Esophagus muscularis mucosa (tissue), 4 donors: ENCODE data around the gene P4HB. TPM values are rescaled to one million over a fixed set of nuclear protein-coding genes. Genes with fewer than 3 reads are reported as not detected.

Source experiments
- DNase-seq: peaks from one replicate; pipeline ENCODE4 v3.0.0-alpha.2; 2017; ENCODE audit errors: extremely low spot score
- H3K27ac ChIP-seq, 4 donors: fragments of 200-600 bp; sonication (generic); replicated peaks in 1 of 4; 1 replicate in 3 of 4; 2 replicates in 1 of 4; pipeline ENCODE4 v1.5.1; 2016 to 2019; ENCODE audit warnings: mild to moderate bottlenecking in 1 of 4
- H3K27me3 ChIP-seq, 4 donors: fragments of 200-600 bp; sonication (generic); one replicate each; pipeline versions ENCODE4 v1.5.1 to v1.6.0; 2016 to 2019
- H3K36me3 ChIP-seq, 4 donors: fragments of 200-600 bp; sonication (generic); one replicate each; pipeline ENCODE4 v1.5.1; 2016 to 2019
- H3K4me1 ChIP-seq, 4 donors: fragments of 200-600 bp; sonication (generic); one replicate each; pipeline ENCODE4 v1.5.1; 2016 to 2019
- H3K4me3 ChIP-seq, 4 donors: fragments of 200-600 bp; sonication (generic); 1 replicate in 2 of 4; 2 replicates in 2 of 4; pipeline ENCODE4 v1.5.1; 2016 to 2019; ENCODE audit warnings: mild to moderate bottlenecking in 4 of 4, moderate library complexity in 1 of 4
- H3K9me3 ChIP-seq, 4 donors: fragments of 200-600 bp; sonication (generic); 1 replicate in 3 of 4; 2 replicates in 1 of 4; pipeline ENCODE4 v1.5.1; 2016 to 2019
- CTCF ChIP-seq, 3 experiments: fragments of 200-600 bp in 2 of 3; fragments of 450-650 bp in 1 of 3; sonication (generic) in 2 of 3; IDR thresholded peaks; one replicate each; pipeline ENCODE4 v1.5.1; 2017 to 2019; ENCODE audit warnings: antibody characterized with exemption in 3 of 3, mild to moderate bottlenecking in 2 of 3, moderate library complexity in 1 of 3
- EP300 ChIP-seq: sonication (generic); formaldehyde crosslinking; IDR thresholded peaks from one replicate; pipeline ENCODE4 v1.6.1; 2017; ENCODE audit warnings: antibody characterized with exemption
- POLR2A ChIP-seq: fragments of 450-650 bp; IDR thresholded peaks from one replicate; pipeline ENCODE4 v1.6.1; 2017; ENCODE audit warnings: antibody characterized with exemption, moderate library complexity, mild to moderate bottlenecking, low read depth
- POLR2AphosphoS5 ChIP-seq, 2 donors: sonication (generic); formaldehyde crosslinking; IDR thresholded peaks; one replicate each; pipeline ENCODE4 v1.6.1; 2017; ENCODE audit warnings: antibody characterized with exemption in 2 of 2
- WGBS: methylation state at CpG from one replicate; pipeline ENCODE4 v1.1.5; 2018; 5-methylcytosine and 5-hydroxymethylcytosine counted together
- intact Hi-C: fragments of 100-400 bp; cut with DNase I; formaldehyde crosslinking; loops from one replicate; pipeline ENCODE4 v1.15.1; 2023
- total RNA-seq, 4 donors: library from RNA; depleted of rRNA; stranded (reverse); fragments of >200 nt; gene quantifications; one replicate each; pipeline versions ENCODE4 v1.1.0 to v1.2.1, GENCODE V29; 2016

P4HB gene
- total RNA-seq, 4 donors from 2014 or later: 269 to 334 (median 313) TPM

- WGBS: 88% methylated on average over 9 of the region's 21 CpGs
- H3K4me1 ChIP-seq: peaks cover 8 to 18% (median 16%) of the 10 kb centered on the region in 4 donors
- DNase-seq: no peak
- peak overlapping the region; percentile 46 to 57 (median 48) for H3K4me3 ChIP-seq
- intact Hi-C loops: no loop called here
- peaks cover 32 to 72% (median 59%) of the 10 kb centered on the region in 4 donors for H3K36me3 ChIP-seq
- peaks cover 0 to 25% (median 8%) of the 10 kb centered on the region in 4 donors for H3K27me3 ChIP-seq
- H3K9me3 ChIP-seq: no peaks in the 10 kb centered on the region
- H3K27ac ChIP-seq: no peak overlapping the region
- TF ChIP-seq EP300 (no peak), POLR2A (no peak)
Observed at GRCh38 chr17:81901167-81902022, 41.1 kb upstream of the P4HB start.

GRCh38 chr17:81900181-81900820, 40.0 kb upstream of the P4HB start:
- no peak overlapping the region for H3K4me3 ChIP-seq
- peaks cover 8 to 18% (median 16%) of the 10 kb centered on the region in 4 donors for H3K4me1 ChIP-seq
- no peaks in the 10 kb centered on the region for H3K9me3 ChIP-seq
- H3K27me3 ChIP-seq: peaks cover 0 to 25% (median 8%) of the 10 kb centered on the region in 4 donors
- H3K36me3 ChIP-seq: peaks cover 36 to 72% (median 68%) of the 10 kb centered on the region in 4 donors
- intact Hi-C loops: no loop called here
- no peak overlapping the region for H3K27ac ChIP-seq
- DNase-seq: no peak
- 83% methylated on average over 17 of the region's 18 CpGs for WGBS
- TF ChIP-seq POLR2AphosphoS5 (IDR thresholded peaks at IDR 0.05): no peak
- no peak for TF ChIP-seq POLR2A
- TF ChIP-seq CTCF (IDR thresholded peaks at IDR 0.05): no peak
- no peak for TF ChIP-seq EP300

- intact Hi-C loops: loop anchor here (5.0 kb wide), 1 partner anchor 47 kb away; no protein-coding TSS in a partner anchor
- Histone ChIP-seq H3K9me3 (no peaks in the 10 kb centered on the region), H3K27me3 (peaks cover 0 to 25% (median 8%) of the 10 kb centered on the region in 4 donors), H3K36me3 (peaks cover 35 to 72% (median 67%) of the 10 kb centered on the region in 4 donors), H3K27ac (no peak overlapping the region), H3K4me3 (no peak overlapping the region), H3K4me1 (peaks cover 8 to 18% (median 16%) of the 10 kb centered on the region in 4 donors)
- 98% methylated on average over 5 of the region's 22 CpGs for WGBS
- no peak for DNase-seq
- no peak for TF ChIP-seq CTCF (IDR thresholded peaks at IDR 0.05)
- TF ChIP-seq POLR2AphosphoS5 (IDR thresholded peaks at IDR 0.05): no peak
- TF ChIP-seq EP300: no peak
- no peak for TF ChIP-seq POLR2A
Observed at GRCh38 chr17:81899514-81900166, 39.3 kb upstream of the P4HB start.

- peaks cover 35 to 72% (median 70%) of the 10 kb centered on the region in 4 donors for H3K36me3 ChIP-seq
- H3K27ac ChIP-seq: no peak overlapping the region
- intact Hi-C loops: loop anchor here (5.0 kb wide), 1 partner anchor 47 kb away; no protein-coding TSS in a partner anchor
- peaks cover 0 to 25% (median 8%) of the 10 kb centered on the region in 4 donors for H3K27me3 ChIP-seq
- no peak for DNase-seq
- 100% methylated on average over 5 of the region's 9 CpGs for WGBS
- no peak for TF ChIP-seq EP300
- TF ChIP-seq CTCF (IDR thresholded peaks at IDR 0.05): no peak
- no peak for TF ChIP-seq POLR2AphosphoS5 (IDR thresholded peaks at IDR 0.05)
- TF ChIP-seq POLR2A: no peak
- H3K4me3 ChIP-seq: no peak overlapping the region
- H3K9me3 ChIP-seq: no peaks in the 10 kb centered on the region
- peaks cover 8 to 18% (median 16%) of the 10 kb centered on the region in 4 donors for H3K4me1 ChIP-seq
Observed at GRCh38 chr17:81898885-81899284, 38.5 kb upstream of the P4HB start.
